ENCODE measurements around the gene ESM1.

The ESM1 gene

DNA sequence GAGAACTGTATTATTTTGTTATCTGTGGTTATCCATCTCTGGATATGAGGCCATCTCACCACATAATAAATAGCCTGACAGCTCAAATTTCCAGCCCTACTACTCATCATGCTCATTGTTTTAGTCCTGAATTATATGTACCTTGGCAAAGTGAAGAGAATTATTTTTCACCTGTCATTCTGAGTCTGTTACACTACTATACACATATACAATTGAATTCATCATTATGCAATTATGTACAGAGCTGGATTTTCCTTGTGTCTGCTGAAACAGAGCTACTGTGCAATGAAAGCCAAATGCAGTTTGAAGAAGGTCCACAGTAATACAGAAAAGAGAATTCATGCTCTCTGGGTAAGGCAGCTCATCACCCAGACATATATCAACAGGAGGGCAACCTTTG lies 28.5 kb downstream of the ESM1 start:
- no peaks in the 10 kb centered on the region for H3K27me3 ChIP-seq (ENCODE audit: insufficient read depth, poor library complexity, severe bottlenecking)
- TF ChIP-seq, protein P1, sequence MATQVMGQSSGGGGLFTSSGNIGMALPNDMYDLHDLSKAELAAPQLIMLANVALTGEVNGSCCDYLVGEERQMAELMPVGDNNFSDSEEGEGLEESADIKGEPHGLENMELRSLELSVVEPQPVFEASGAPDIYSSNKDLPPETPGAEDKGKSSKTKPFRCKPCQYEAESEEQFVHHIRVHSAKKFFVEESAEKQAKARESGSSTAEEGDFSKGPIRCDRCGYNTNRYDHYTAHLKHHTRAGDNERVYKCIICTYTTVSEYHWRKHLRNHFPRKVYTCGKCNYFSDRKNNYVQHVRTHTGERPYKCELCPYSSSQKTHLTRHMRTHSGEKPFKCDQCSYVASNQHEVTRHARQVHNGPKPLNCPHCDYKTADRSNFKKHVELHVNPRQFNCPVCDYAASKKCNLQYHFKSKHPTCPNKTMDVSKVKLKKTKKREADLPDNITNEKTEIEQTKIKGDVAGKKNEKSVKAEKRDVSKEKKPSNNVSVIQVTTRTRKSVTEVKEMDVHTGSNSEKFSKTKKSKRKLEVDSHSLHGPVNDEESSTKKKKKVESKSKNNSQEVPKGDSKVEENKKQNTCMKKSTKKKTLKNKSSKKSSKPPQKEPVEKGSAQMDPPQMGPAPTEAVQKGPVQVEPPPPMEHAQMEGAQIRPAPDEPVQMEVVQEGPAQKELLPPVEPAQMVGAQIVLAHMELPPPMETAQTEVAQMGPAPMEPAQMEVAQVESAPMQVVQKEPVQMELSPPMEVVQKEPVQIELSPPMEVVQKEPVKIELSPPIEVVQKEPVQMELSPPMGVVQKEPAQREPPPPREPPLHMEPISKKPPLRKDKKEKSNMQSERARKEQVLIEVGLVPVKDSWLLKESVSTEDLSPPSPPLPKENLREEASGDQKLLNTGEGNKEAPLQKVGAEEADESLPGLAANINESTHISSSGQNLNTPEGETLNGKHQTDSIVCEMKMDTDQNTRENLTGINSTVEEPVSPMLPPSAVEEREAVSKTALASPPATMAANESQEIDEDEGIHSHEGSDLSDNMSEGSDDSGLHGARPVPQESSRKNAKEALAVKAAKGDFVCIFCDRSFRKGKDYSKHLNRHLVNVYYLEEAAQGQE (IDR thresholded peaks at IDR 0.05; ENCODE audit: insufficient replicate concordance, low read depth) = no peak
- TF ChIP-seq, protein P2, sequence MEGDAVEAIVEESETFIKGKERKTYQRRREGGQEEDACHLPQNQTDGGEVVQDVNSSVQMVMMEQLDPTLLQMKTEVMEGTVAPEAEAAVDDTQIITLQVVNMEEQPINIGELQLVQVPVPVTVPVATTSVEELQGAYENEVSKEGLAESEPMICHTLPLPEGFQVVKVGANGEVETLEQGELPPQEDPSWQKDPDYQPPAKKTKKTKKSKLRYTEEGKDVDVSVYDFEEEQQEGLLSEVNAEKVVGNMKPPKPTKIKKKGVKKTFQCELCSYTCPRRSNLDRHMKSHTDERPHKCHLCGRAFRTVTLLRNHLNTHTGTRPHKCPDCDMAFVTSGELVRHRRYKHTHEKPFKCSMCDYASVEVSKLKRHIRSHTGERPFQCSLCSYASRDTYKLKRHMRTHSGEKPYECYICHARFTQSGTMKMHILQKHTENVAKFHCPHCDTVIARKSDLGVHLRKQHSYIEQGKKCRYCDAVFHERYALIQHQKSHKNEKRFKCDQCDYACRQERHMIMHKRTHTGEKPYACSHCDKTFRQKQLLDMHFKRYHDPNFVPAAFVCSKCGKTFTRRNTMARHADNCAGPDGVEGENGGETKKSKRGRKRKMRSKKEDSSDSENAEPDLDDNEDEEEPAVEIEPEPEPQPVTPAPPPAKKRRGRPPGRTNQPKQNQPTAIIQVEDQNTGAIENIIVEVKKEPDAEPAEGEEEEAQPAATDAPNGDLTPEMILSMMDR (IDR thresholded peaks at IDR 0.05; ENCODE audit: insufficient read depth, low read length) = no peak
- TF ChIP-seq POLR2AphosphoS5 (IDR thresholded peaks at IDR 0.05; ENCODE audit: low read depth) (no peak), SPI1 (IDR thresholded peaks at IDR 0.05; ENCODE audit: borderline replicate concordance, low read depth) (no peak), GABPA (IDR thresholded peaks at IDR 0.05; ENCODE audit: low read depth) (no peak)
- no peak overlapping the region for H3K27ac ChIP-seq (replicated peaks)
- no peak for DNase-seq (ENCODE audit: low read depth in 1 of 2, low spot score in 1 of 2)
- H3K4me3 ChIP-seq (replicated peaks; ENCODE audit: insufficient read depth, low read length) = no peak overlapping the region

DNA sequence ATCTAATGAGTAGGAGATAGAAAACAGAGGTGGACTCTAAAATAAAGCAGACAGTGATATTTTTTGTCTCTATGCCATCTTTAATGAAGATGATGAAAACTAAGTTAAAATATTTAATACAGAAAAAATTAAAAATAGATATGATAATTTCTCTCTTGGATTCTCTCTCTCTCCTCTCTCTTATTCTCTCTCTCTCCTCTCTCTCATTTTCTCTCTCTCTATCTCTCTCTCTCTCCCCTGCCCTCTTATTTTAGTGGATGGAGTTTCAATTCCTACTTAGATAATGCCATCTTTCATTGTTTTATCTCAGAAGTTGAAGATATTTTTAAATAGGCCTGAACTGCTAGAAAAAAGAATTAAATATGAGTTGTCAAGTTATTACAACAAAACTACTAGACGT lies 38.2 kb downstream of the ESM1 start:
- H3K27me3 ChIP-seq (ENCODE audit: insufficient read depth, poor library complexity, severe bottlenecking) = no peaks in the 10 kb centered on the region
- no peak for DNase-seq (ENCODE audit: low read depth in 1 of 2, low spot score in 1 of 2)
- TF ChIP-seq, protein P1 (IDR thresholded peaks at IDR 0.05; ENCODE audit: insufficient replicate concordance, low read depth) = no peak
- TF ChIP-seq POLR2AphosphoS5 (IDR thresholded peaks at IDR 0.05; ENCODE audit: low read depth) (no peak), SPI1 (IDR thresholded peaks at IDR 0.05; ENCODE audit: borderline replicate concordance, low read depth) (no peak), GABPA (IDR thresholded peaks at IDR 0.05; ENCODE audit: low read depth) (no peak)
- TF ChIP-seq, protein P2 (IDR thresholded peaks at IDR 0.05; ENCODE audit: insufficient read depth, low read length) = no peak
- H3K27ac ChIP-seq (replicated peaks) = no peak overlapping the region
- no peak overlapping the region for H3K4me3 ChIP-seq (replicated peaks; ENCODE audit: insufficient read depth, low read length)

DNA sequence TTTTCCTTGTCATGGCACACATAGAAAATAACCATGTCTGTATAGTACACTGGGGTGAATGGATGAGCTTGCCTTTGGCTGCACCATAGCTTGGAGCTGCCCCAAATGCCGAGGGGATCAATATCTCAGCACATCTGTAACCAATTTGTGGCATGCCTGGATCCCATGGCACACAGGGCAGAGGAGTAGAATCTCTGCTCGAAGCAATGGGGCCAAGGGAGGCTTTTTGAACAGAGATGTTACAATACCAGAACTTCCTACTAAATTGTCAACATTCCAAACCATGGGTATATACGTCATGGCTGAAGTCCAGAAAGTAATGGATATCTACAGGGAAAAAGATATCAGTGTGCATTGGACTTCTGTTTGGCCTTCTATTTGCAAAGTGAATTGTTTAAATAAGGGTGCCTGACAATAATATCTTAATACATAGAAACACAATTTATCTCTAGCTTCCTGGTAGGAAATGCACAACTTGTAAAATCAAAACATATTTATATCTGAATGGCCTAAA lies 39.0 kb downstream of the ESM1 start:
- Histone ChIP-seq H3K27ac (replicated peaks) (no peak overlapping the region), H3K4me3 (replicated peaks; ENCODE audit: insufficient read depth, low read length) (no peak overlapping the region), H3K27me3 (ENCODE audit: insufficient read depth, poor library complexity, severe bottlenecking) (no peaks in the 10 kb centered on the region)
- TF ChIP-seq, protein P2 (IDR thresholded peaks at IDR 0.05; ENCODE audit: insufficient read depth, low read length) = no peak
- TF ChIP-seq GABPA (IDR thresholded peaks at IDR 0.05; ENCODE audit: low read depth) (no peak), SPI1 (IDR thresholded peaks at IDR 0.05; ENCODE audit: borderline replicate concordance, low read depth) (no peak), POLR2AphosphoS5 (IDR thresholded peaks at IDR 0.05; ENCODE audit: low read depth) (no peak)
- TF ChIP-seq, protein P1 (IDR thresholded peaks at IDR 0.05; ENCODE audit: insufficient replicate concordance, low read depth) = no peak
- DNase-seq (ENCODE audit: low read depth in 1 of 2, low spot score in 1 of 2) = no peak

Measured in HL-60 (cell line).